Smooth muscle cell (in vitro differentiated cells): ENCODE results near the gene PLXND1. TPM values are rescaled to one million over a fixed set of nuclear protein-coding genes. Genes with fewer than 3 reads are reported as not detected.

ENCODE experiments used
- DNase-seq: peaks from one replicate; lab custom pipeline; 2025; ENCODE audit not compliant: unreplicated experiment; lab: John Stamatoyannopoulos, UW
- H2AFZ ChIP-seq: fragments of 200-600 bp; sonication (generic); 2 replicates; pipeline ENCODE4 v1.6.0; 2016; ENCODE audit warnings: antibody characterized with exemption, low read depth, mild to moderate bottlenecking
- H3F3A ChIP-seq: fragments of 200-600 bp; sonication (generic); 2 replicates; pipeline ENCODE4 v1.6.0; 2017; ENCODE audit warnings: antibody characterized with exemption, low read depth
- H3K27ac ChIP-seq: fragments of 200-600 bp; sonication (generic); 2 replicates; pipeline ENCODE4 v1.5.1; 2016; ENCODE audit warnings: low read depth, mild to moderate bottlenecking
- H3K27me3 ChIP-seq: fragments of 200-600 bp; sonication (generic); 2 replicates; pipeline ENCODE4 v1.6.1; 2016; ENCODE audit warnings: low read depth, mild to moderate bottlenecking
- H3K36me3 ChIP-seq: fragments of 200-600 bp; sonication (generic); 2 replicates; pipeline ENCODE4 v1.5.1; 2016; ENCODE audit warnings: low read depth
- H3K4me1 ChIP-seq: fragments of 200-600 bp; sonication (generic); 2 replicates; pipeline ENCODE4 v1.5.1; 2016; ENCODE audit warnings: low read depth
- H3K4me2 ChIP-seq: fragments of 200-600 bp; sonication (generic); 2 replicates; pipeline ENCODE4 v1.6.0; 2016; ENCODE audit warnings: mild to moderate bottlenecking
- H3K4me3 ChIP-seq: fragments of 200-600 bp; sonication (generic); 2 replicates; pipeline ENCODE4 v1.5.1; 2016; ENCODE audit warnings: mild to moderate bottlenecking
- H3K79me2 ChIP-seq: fragments of 200-600 bp; sonication (generic); 2 replicates; pipeline ENCODE4 v1.6.0; 2016; ENCODE audit warnings: low read depth, mild to moderate bottlenecking
- H3K9ac ChIP-seq: fragments of 200-600 bp; sonication (generic); 2 replicates; pipeline ENCODE4 v1.6.0; 2016; ENCODE audit warnings: low read depth
- H3K9me3 ChIP-seq: fragments of 200-600 bp; sonication (generic); replicated peaks from 2 replicates; pipeline ENCODE4 v1.5.1; 2016; ENCODE audit warnings: low read depth
- H4K20me1 ChIP-seq: fragments of 200-600 bp; sonication (generic); 2 replicates; pipeline ENCODE4 v1.6.0; 2016; ENCODE audit warnings: low read depth
- WGBS: methylation state at CpG from one replicate; pipeline ENCODE4 v1.1.7; 2016; ENCODE audit warnings: low lambda C conversion rate; 5-methylcytosine and 5-hydroxymethylcytosine counted together
- polyA plus RNA-seq: library from polyadenylated mRNA; unstranded; fragments of >200 nt; fragmentation: Nextera tagmentation; extraction: Ambion mirVana; gene quantifications from 2 replicates; pipeline ENCODE4 v1.2.1, GENCODE V29; 2016
- total RNA-seq: library from RNA; depleted of rRNA; stranded (reverse); fragments of >200 nt; gene quantifications from 2 replicates; pipeline ENCODE4 v1.2.3, GENCODE V29; 2014
- TF ChIP-seq, protein P1 (sequence below): fragments of 200-600 bp; sonication (generic); IDR thresholded peaks from 2 replicates; pipeline ENCODE4 v1.5.1; 2017; ENCODE audit warnings: borderline replicate concordance, mild to moderate bottlenecking, antibody characterized with exemption; ENCODE audit not compliant: insufficient read depth, poor library complexity, severe bottlenecking

PLXND1 gene
- total and polyA plus RNA-seq, 2 experiments from 2014 or later = 75.8 to 94.3 TPM

DNA sequence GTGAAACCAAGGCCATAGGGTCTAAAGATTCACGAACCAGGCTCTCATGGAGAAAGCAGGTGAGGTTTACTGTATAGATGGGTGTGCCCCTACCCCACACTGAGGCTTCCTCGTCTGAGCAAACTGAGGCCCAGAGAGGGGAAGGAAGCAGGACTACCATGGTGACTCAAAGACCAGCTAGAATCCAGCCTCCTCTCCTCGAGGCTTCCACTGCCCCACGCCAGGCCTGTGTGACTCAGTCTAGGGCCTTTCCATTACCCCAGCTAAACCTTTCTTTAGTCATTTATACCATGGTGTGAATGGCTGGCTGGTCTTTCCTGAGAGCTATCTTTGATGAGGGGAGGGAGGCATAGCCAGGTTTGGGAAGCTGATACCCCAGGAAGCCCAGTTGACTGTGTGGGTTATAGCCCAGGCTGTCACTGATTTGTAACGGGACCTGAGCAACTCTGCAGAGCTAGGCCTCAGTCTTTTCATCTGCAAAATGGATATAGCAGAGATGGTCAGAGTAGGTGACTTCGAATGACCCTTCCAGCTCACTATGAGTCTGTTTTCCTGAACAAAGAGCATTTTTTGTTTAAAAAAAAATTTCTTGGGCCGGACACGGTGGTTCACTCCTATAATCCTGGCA lies 81.0 kb downstream of the PLXND1 start:
- H3K9ac ChIP-seq = no peak overlapping the region
- H2AFZ ChIP-seq = no peak overlapping the region
- no peaks in the 10 kb centered on the region for H3K27me3 ChIP-seq
- no peak overlapping the region for H3K4me2 ChIP-seq
- H3F3A ChIP-seq = no peaks in the 10 kb centered on the region
- no peaks in the 10 kb centered on the region for H4K20me1 ChIP-seq
- no peak overlapping the region for H3K27ac ChIP-seq
- H3K4me1 ChIP-seq = peaks cover 4% of the 10 kb centered on the region
- no peak overlapping the region for H3K4me3 ChIP-seq
- no peaks in the 10 kb centered on the region for H3K9me3 ChIP-seq
- 67% methylated on average over 8 of the region's 8 CpGs for WGBS
- DNase-seq = no peak
- no peaks in the 10 kb centered on the region for H3K36me3 ChIP-seq
- TF ChIP-seq, protein P1, sequence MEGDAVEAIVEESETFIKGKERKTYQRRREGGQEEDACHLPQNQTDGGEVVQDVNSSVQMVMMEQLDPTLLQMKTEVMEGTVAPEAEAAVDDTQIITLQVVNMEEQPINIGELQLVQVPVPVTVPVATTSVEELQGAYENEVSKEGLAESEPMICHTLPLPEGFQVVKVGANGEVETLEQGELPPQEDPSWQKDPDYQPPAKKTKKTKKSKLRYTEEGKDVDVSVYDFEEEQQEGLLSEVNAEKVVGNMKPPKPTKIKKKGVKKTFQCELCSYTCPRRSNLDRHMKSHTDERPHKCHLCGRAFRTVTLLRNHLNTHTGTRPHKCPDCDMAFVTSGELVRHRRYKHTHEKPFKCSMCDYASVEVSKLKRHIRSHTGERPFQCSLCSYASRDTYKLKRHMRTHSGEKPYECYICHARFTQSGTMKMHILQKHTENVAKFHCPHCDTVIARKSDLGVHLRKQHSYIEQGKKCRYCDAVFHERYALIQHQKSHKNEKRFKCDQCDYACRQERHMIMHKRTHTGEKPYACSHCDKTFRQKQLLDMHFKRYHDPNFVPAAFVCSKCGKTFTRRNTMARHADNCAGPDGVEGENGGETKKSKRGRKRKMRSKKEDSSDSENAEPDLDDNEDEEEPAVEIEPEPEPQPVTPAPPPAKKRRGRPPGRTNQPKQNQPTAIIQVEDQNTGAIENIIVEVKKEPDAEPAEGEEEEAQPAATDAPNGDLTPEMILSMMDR = no peak
- H3K79me2 ChIP-seq = no peaks in the 10 kb centered on the region

DNA sequence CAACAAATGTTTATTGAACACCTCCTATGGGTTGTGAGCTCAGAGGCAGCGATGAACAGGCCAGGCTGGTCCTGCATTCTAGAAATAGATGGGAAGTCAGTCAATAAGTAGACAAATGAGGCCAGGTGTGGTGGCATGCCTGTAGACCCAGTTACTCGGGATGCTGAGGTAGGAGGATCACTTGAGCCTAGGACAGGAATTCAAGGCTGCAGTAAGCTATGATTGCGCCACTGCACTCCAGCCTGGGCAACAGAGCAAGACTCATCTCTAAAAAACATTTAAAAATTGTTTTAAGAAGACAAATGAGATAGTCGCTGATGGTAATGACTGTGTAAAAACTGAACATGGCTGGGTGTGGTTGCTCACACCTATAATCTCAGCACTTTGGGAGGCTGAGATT lies 82.4 kb downstream of the PLXND1 start:
- Histone ChIP-seq H4K20me1 (no peaks in the 10 kb centered on the region), H3F3A (no peaks in the 10 kb centered on the region), H3K36me3 (no peaks in the 10 kb centered on the region), H3K9ac (no peak overlapping the region), H3K27ac (no peak overlapping the region), H3K79me2 (no peaks in the 10 kb centered on the region), H3K4me3 (no peak overlapping the region), H3K4me1 (no peaks in the 10 kb centered on the region), H3K4me2 (no peak overlapping the region), H3K9me3 (no peaks in the 10 kb centered on the region), H3K27me3 (no peaks in the 10 kb centered on the region), H2AFZ (no peak overlapping the region)
- DNase-seq = no peak
- TF ChIP-seq, protein P1 = no peak
- 93% methylated on average over 4 of the region's 4 CpGs for WGBS

DNA sequence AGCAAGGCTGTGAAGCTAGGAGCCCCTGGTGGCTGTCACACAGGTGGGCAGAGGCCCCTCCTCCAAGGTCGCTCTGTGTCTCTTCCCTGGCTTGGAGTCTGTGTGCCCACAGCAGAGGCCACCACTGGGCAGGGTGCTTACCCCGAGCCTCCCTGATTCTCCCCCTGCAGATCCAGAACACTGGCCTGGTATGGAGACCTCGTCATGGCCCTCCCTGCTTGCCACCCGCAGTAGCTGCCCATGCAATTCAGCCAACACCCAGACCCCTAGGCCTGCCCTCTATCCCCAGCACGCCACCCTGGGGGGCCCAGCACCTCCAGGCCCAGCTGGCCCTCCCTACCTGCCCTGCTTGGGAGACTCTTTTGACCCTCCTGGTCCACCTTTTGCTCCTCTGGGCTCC lies 83.5 kb downstream of the PLXND1 start:
- DNase-seq = no peak
- Histone ChIP-seq H3F3A (no peaks in the 10 kb centered on the region), H3K79me2 (no peaks in the 10 kb centered on the region), H3K4me1 (no peaks in the 10 kb centered on the region), H3K27me3 (no peaks in the 10 kb centered on the region), H3K36me3 (no peaks in the 10 kb centered on the region), H3K27ac (no peak overlapping the region), H3K9me3 (no peaks in the 10 kb centered on the region), H4K20me1 (no peaks in the 10 kb centered on the region), H3K4me3 (no peak overlapping the region), H3K9ac (no peak overlapping the region), H3K4me2 (no peak overlapping the region), H2AFZ (no peak overlapping the region)
- TF ChIP-seq, protein P1 = no peak
- WGBS = 86% methylated on average over 5 of the region's 5 CpGs

DNA sequence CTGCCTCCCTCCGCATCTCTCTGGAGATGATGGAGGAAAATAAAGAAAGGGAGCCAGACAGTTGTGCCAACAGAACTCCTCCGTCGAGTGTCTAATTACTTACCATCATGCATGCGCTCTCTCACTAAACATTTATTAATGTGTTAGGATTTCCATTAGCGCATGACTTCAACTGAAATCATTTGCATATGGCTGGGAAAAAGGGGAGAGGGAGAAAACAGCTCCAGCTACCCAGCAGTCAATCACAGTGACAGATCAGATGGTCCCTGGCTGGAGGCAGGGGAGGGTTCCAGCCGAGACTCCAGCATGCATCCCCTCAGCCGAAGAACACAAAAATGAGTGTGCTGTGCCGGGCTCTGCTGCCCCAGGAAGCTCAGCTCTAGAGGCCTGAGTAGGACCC lies 84.9 kb downstream of the PLXND1 start:
- H3K9me3 ChIP-seq = no peaks in the 10 kb centered on the region
- no peaks in the 10 kb centered on the region for H4K20me1 ChIP-seq
- 83% methylated on average over 8 of the region's 8 CpGs for WGBS
- no peak overlapping the region for H3K9ac ChIP-seq
- no peaks in the 10 kb centered on the region for H3K36me3 ChIP-seq
- no peaks in the 10 kb centered on the region for H3F3A ChIP-seq
- TF ChIP-seq, protein P1 = no peak
- no peaks in the 10 kb centered on the region for H3K4me1 ChIP-seq
- no peaks in the 10 kb centered on the region for H3K79me2 ChIP-seq
- no peak overlapping the region for H3K4me2 ChIP-seq
- no peak overlapping the region for H2AFZ ChIP-seq
- H3K27me3 ChIP-seq = no peaks in the 10 kb centered on the region
- no peak overlapping the region for H3K4me3 ChIP-seq
- no peak for DNase-seq
- H3K27ac ChIP-seq = no peak overlapping the region
